A673 (cell line): ENCODE measurements around the gene SLC22A12.

ENCODE experiments used
- CTCF ChIP-seq: fragments of 300-800, 200-600 bp; sonication (generic); conservative IDR thresholded peaks from 2 replicates; pipeline ENCODE4 v1.5.1; 2017; ENCODE audit warnings: low read depth, mild to moderate bottlenecking, antibody characterized with exemption, low read length, moderate library complexity, mixed read lengths
- EZH2 ChIP-seq: fragments of 200-600 bp; sonication (generic); IDR thresholded peaks from 2 replicates; pipeline ENCODE4 v1.6.1; 2017; ENCODE audit warnings: borderline replicate concordance, low read depth, mild to moderate bottlenecking, mixed read lengths, antibody characterized with exemption, low read length; ENCODE audit not compliant: poor library complexity, severe bottlenecking

DNA sequence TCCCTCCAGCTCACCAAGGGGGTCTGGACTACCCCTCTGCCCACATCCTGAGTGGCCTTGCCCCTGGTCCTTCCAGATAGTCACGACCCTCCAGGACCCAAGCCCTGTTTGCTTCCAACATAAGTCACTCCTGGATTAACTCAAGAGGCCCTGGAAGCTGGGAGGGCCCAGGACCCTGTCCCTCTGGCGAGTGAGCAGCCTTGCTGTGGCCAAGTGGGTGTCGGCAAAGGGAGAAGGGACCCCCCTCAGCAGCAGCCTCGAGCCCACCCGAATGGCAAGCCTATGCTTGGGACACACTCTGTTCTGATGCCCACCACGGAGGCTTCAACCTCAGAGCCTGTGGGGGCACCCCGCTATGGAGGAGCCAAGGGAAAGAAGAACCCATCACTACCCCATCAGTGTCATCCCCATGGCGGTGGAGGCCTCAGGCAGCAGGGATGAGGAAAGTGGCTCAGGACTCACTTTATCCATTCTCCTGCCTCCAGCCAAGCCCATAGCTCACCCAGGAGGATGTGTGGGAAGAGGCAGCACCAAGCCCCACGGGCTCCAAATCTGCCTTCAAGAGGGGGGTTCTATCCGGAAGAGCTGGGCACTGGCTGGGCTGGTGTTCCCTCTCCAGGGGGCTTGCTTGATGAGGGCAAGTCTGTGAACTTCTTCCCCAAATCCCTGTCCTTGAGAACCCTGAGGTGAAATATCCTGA is 12.5 kb downstream of the SLC22A12 start:
- TF ChIP-seq CTCF (no peak), EZH2 (no peak)
